Fibroblast of skin of scalp (primary cell): ENCODE results near the gene ATP23. TPM values are rescaled to one million over a fixed set of nuclear protein-coding genes. Genes with fewer than 3 reads are reported as not detected.
A peak's percentile ranks its signal among the peaks of the same experiment; 100 is the strongest.

Source experiments
- DNase-seq: peaks from one replicate; pipeline ENCODE4 v3.0.0-alpha.2; 2013
- polyA plus RNA-seq, 2 experiments: library from polyadenylated mRNA; unstranded; fragments of 120-200 nt; gene quantifications; one replicate each; pipeline ENCODE4 v1.2.1, GENCODE V29; 2013; ENCODE audit not compliant: insufficient read length in 2 of 2

The ATP23 gene, protein sequence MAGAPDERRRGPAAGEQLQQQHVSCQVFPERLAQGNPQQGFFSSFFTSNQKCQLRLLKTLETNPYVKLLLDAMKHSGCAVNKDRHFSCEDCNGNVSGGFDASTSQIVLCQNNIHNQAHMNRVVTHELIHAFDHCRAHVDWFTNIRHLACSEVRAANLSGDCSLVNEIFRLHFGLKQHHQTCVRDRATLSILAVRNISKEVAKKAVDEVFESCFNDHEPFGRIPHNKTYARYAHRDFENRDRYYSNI
- polyA plus RNA-seq (2013, experiment 1 of 2; ENCODE audit: insufficient read length) = 6.5 TPM
- polyA plus RNA-seq (2013, experiment 2 of 2; ENCODE audit: insufficient read length) = 6.7 TPM

GRCh38 chr12:57941165-57941894, at the start of gene ATP23:
Gene ATP23, plus strand, starts transcription at chr12:57941567. Its CDS starts 135 bp downstream, at chr12:57941702.
- DNase-seq = peak; percentile 84

DNA sequence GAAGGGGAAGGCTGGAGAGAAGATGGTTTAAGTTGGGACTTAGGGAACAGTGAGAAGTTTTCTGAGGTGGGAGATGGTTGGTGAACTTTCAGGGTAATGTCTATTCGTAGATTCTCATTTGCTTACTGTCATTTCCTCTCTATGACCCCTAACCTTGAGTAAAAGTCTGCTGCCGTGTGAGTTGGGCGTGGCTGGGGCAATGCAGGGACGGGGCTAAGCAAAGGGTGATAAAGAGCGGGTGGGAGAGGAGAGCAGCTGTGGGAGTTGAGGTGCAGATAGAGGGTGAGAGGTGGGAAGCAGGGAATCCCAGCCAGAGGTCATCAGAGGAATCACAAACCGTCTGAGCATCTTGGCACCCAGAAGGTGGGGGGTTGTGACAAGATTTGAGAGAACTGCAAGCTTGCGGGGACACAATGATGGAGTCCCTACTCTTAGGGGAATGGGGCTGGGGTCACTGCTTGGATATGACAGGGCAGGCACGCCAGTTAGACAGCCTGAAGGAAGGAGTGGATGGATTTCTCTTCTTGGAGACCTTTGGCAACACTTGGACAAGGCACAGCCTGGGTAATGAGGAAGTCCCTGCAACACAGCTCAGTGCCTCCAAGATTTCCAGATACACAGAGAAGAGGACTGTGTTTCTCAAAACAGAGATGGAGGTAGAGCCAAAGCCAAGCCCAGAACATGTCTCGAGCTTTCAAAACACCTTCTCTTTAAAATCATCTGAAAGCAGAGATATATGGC, 49.0 kb upstream of the ATP23 start:
- no peak for DNase-seq

GRCh38 chr12:57893431-57894353, 47.7 kb upstream of the ATP23 start:
- DNase-seq = peak; percentile 94

- DNase-seq = no peak
These were observed 46.7 kb upstream of the ATP23 start for GRCh38 chr12:57894399-57895292.

- DNase-seq = no peak
These were observed 45.8 kb upstream of the ATP23 start for GRCh38 chr12:57895389-57896114.

- peak; percentile 60 for DNase-seq
These were observed 45.3 kb upstream of the ATP23 start for GRCh38 chr12:57896115-57896433.

DNA sequence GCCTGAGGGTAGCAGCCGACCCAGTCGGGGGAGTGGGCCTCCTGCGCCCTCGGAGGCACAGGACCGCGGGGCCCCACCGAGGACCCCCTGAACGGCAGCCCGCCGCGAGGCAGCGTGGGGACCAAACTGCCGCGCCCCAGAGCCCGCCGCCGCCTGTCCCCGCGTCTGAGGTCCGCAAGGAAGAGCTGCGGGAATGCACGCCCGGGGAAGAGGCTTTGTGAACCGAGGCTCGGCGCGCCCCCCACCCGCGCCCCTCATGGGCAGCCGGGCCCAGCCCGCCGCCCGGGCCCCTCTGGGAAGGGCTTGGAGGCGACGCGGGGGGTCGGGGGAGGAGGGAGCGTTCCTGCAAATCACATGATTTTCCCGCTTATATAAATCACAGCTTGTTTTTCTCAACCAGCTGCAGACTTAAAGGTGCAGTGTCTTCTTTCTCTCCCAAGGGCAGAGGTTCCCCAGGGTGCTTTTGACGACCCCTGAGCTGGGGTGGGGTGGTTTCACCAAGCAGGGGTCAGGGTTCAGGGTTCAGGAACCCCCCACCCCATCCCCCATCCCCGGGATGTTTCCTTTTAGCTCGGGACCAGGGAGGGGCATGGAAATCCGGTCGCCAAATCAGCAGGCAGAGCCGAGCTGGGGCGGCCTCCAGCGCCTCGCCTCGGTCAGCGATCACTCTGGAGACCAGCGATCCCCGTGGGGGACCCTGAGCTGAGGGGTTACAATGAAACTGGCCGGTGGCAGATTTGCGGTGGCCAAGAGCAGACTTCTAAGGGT, 44.7 kb upstream of the ATP23 start:
- peak; percentile 81 for DNase-seq

DNA sequence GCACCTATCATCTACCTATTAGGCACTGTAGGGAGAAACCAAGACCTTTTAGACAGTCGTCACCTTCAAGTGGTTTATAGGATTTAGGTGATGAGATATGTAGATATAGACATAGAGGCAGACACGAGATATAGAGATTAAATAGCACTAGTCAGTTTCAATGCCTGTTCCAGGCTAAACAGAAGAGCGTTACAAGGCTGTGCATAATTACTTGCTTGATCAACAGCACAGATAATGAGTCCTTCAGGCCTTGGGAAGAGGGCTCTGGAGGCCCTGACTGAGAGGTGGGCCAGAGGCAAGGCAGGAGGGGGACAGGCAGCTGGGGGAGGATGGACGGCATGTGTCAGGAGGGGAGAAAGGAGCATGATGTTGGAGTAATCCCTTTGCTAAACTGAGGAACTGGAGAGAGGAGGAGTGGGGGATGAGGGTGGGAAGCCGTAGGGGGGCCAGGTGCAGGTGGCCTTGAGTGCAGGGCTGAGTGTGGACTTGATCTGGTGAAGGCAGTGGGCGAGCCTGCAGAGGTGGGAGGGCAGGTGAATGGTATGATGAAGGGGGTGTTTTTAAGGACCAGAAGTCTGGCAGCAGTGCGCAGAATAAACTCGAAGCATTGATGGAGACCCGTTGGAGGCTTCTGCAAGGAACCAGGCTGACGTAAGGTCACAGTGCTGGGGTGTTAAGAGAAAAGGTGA, 43.9 kb upstream of the ATP23 start:
- no peak for DNase-seq

DNA sequence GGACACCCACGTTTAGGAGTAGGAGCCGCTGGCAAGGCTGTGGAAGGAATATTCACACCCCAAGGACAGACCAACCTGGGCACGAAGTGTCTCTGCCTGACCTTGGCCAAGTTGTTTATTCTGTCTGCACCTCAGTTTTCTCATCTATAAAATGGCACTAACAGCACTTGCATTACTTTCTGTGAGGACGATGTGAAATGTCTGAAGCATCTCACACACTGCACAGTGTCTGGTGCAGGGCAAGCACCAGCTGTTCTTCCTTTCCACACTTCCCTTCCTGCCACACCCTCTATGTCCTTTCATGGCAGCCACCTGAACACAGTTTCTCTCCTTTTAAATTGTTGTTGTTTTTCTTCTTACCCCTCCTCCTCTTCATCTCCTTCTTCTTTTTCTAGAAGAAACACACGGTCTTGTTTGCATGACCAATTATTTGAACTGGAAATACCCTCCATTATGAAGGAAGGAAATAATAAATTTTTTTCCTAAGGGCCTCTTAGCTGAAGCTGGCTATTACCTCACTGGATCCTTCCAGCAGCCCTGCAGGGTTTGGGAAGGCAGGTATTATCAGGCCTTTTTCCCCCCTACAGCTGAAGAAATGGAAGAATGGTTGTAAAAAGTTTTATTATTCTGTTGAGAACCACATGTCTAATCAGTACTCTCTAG, 42.9 kb upstream of the ATP23 start:
- DNase-seq = no peak

GRCh38 chr12:57899010-57899662, 42.2 kb upstream of the ATP23 start:
- peak; percentile 57 for DNase-seq

- DNase-seq = peak; percentile 40
These were observed 38.8 kb upstream of the ATP23 start for GRCh38 chr12:57902478-57902969.

GRCh38 chr12:57904426-57904825, 36.9 kb upstream of the ATP23 start:
- DNase-seq = no peak

GRCh38 chr12:57904848-57905811, 36.2 kb upstream of the ATP23 start:
- peak; percentile 87 for DNase-seq

DNA sequence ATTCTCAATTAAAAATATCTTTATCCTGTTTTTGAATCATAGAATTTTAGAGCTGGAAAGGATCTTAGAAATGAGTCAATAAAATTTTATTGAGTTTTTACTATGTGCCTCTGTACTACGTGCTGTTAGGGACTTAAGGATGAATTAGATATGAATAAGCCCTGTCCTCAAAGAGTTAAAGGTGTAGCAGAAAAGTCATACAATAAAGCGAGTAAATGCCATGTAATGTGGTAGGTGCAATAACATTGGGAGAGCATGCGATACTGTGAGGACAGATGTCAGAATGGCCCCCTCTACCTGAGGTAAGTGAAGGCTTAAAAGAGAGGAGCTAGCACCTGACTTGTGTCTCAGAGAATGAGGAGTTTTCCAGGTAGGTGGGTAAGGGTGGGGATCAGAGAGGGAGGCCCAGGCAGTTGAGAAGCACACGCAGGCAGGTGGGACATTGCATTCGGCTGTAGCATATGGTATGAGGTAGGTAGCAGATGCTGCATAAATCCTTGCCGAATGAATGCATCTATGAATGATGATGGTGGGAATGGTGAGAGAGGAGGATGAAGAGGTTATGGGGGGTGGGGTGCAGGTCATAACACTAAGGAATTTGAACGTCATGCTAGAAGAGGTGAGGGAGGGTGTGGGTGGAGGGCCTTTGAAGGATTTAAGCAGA, 35.4 kb upstream of the ATP23 start:
- DNase-seq = no peak

DNA sequence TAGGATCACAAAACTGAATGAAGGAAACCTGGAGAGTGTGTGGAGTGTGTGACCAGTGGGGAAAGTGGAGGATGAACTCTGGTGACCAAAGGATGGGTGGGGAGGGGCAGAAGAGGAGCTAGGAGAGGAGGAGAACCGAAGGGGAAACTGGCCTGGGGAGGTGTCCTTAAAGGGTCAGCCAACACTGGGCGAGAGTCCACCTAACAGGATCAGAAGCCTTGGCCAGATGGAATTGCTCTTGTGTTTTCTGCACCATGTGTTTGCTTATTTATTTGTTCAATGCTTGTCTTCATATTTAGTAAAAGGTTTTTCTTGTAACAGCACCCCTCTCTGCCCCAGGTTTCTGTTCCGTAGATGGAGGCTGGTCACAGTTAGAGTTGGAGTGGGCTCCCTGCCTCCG, 34.5 kb upstream of the ATP23 start:
- DNase-seq = no peak

GRCh38 chr12:57907281-57907680, 34.1 kb upstream of the ATP23 start:
- DNase-seq = no peak
